NCI-H82 treated with DMSO at 0.1 percent for 48 hours (cell line): Measurements from ENCODE around the gene FAM131B.
"Not testable (repeated sequence)": the region's sequence is repeated elsewhere in the genome, so short reads cannot be mapped to it uniquely, and the experiment has no call there.

Experiments
- DNase-seq: peaks from one replicate; lab custom pipeline; 2025; ENCODE audit not compliant: unreplicated experiment; lab: John Stamatoyannopoulos, UW

FAM131B gene

GRCh38 chr7:143362131-143363015 lies at the start of gene FAM131B:
FAM131B (minus strand) TSS chr7:143362713; CDS start chr7:143362603, 110 bp downstream.
- DNase-seq: no peak

- DNase-seq: no peak
Measured at GRCh38 chr7:143411976-143412708, 49.6 kb upstream of the FAM131B start.

- DNase-seq: no peak
Measured at GRCh38 chr7:143410521-143411004, 48.0 kb upstream of the FAM131B start.

GRCh38 chr7:143408686-143409561 lies 46.4 kb upstream of the FAM131B start, which contains the start of gene EPHA1:
EPHA1 (minus strand) TSS chr7:143408856; CDS start chr7:143408805, 51 bp downstream.
- no peak for DNase-seq

GRCh38 chr7:143408252-143408685 lies 45.8 kb upstream of the FAM131B start:
- DNase-seq: no peak

- DNase-seq: no peak
Measured at GRCh38 chr7:143407287-143408251, 45.1 kb upstream of the FAM131B start.

- no peak for DNase-seq
Measured at GRCh38 chr7:143406002-143406357, 43.5 kb upstream of the FAM131B start.

GRCh38 chr7:143405173-143406001 lies 42.9 kb upstream of the FAM131B start:
- DNase-seq: no peak

GRCh38 chr7:143402233-143402632 lies 39.7 kb upstream of the FAM131B start:
- not testable (repeated sequence) for DNase-seq

GRCh38 chr7:143401265-143401664 lies 38.8 kb upstream of the FAM131B start:
- no peak for DNase-seq

- no peak for DNase-seq
Measured at GRCh38 chr7:143399642-143400041, 37.1 kb upstream of the FAM131B start.

- no peak for DNase-seq
Measured at GRCh38 chr7:143399151-143399550, 36.6 kb upstream of the FAM131B start.

- no peak for DNase-seq
Measured at GRCh38 chr7:143398616-143399015, 36.1 kb upstream of the FAM131B start.

GRCh38 chr7:143397710-143398530 lies 35.4 kb upstream of the FAM131B start:
- no peak for DNase-seq

GRCh38 chr7:143396625-143397556 lies 34.4 kb upstream of the FAM131B start:
- DNase-seq: no peak

GRCh38 chr7:143396182-143396581 lies 33.7 kb upstream of the FAM131B start:
- DNase-seq: no peak
